Spinal cord (tissue), 10 donors: ENCODE results near the gene MRPL14. TPM values are rescaled to one million over a fixed set of nuclear protein-coding genes. Genes with fewer than 3 reads are reported as not detected.

Experiments
- DNase-seq, 6 donors: peaks; one replicate each; pipeline versions ENCODE4 v3.0.0 to v3.0.0-alpha.2; 2013 to 2015; ENCODE audit warnings: low spot score in 6 of 6, low read depth in 4 of 6
- H3K27ac ChIP-seq: one replicate; pipeline ENCODE4 v1.5.1; 2013; ENCODE audit warnings: low read depth, low read length, control low read depth
- H3K27me3 ChIP-seq: one replicate; pipeline ENCODE4 v1.6.1; 2013; ENCODE audit warnings: low read length; ENCODE audit not compliant: control insufficient read depth, insufficient read depth
- H3K36me3 ChIP-seq: one replicate; pipeline ENCODE4 v1.6.1; 2013; ENCODE audit warnings: low read length; ENCODE audit not compliant: control insufficient read depth, insufficient read depth
- H3K4me1 ChIP-seq: one replicate; pipeline ENCODE4 v1.6.1; 2013; ENCODE audit warnings: low read length; ENCODE audit not compliant: control insufficient read depth, insufficient read depth
- H3K4me3 ChIP-seq: one replicate; pipeline ENCODE4 v1.5.1; 2013; ENCODE audit warnings: low read depth, low read length, control low read depth
- H3K9me3 ChIP-seq: one replicate; pipeline ENCODE4 v1.6.1; 2013; ENCODE audit warnings: low read length; ENCODE audit not compliant: control insufficient read depth, insufficient read depth
- WGBS: methylation state at CpG from one replicate; pipeline ENCODE4 v1.1.5; 2013; ENCODE audit warnings: missing lambda C conversion rate; ENCODE audit not compliant: insufficient coverage; 5-methylcytosine and 5-hydroxymethylcytosine counted together
- polyA plus RNA-seq, 2 donors: library from polyadenylated mRNA; unstranded; fragments of 120-200 nt; gene quantifications; one replicate each; pipeline ENCODE4 v1.2.1, GENCODE V29; 2013; ENCODE audit not compliant: insufficient read length in 2 of 2
- total RNA-seq, 2 donors: library from RNA; depleted of rRNA in 1 of 2; stranded (reverse); fragments of 120-200 nt in 1 of 2; fragments of >200 nt in 1 of 2; gene quantifications; one replicate each; pipeline versions ENCODE4 v1.2.3 to v1.2.4, GENCODE V29; 2013 to 2014
- donor health status: healthy.

MRPL14 gene
- total and polyA plus RNA-seq, 4 donors, result 32.1 to 53.1 (median 36.4) TPM

DNA sequence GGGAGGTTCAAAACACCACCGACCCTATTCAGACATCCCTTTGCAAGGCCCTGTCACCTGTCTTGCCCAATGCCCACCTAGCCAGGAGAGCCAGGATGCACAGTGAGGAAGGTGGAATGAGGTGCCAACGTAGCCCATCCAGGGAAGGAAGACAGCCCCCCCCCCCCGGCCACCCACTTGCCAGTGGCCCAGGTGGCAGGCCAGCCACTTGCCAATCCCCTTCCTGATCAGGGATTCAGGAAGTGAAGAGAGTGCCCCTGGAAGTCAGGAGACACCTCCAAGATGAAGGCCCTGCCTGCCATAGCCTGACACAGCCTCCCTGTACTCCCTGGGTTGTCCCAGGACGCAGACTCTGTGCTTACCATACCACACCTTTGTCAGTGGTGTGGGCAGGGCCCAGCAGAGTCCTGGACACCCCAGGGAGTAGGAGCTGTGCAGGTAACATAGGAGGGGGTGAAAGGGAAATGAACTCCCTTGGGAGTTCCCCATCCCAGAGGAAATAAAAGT is 54.7 kb downstream of the MRPL14 start:
- no peaks in the 10 kb centered on the region for H3K27me3 ChIP-seq
- H3K9me3 ChIP-seq, result no peaks in the 10 kb centered on the region
- H3K4me1 ChIP-seq, result peaks cover 55% of the 10 kb centered on the region
- peaks cover 2% of the 10 kb centered on the region for H3K36me3 ChIP-seq
- no CpG with 5 or more reads among the region's 4 CpGs for WGBS
- peak overlapping the region; percentile 86 for H3K27ac ChIP-seq
- no peak for DNase-seq
- H3K4me3 ChIP-seq, result peak overlapping the region; percentile 64

GRCh38 chr6:44071670-44072451 is 55.4 kb downstream of the MRPL14 start:
- Histone ChIP-seq H3K4me1 (peaks cover 48% of the 10 kb centered on the region), H3K27me3 (no peaks in the 10 kb centered on the region), H3K9me3 (no peaks in the 10 kb centered on the region), H3K4me3 (no peak overlapping the region), H3K36me3 (peaks cover 2% of the 10 kb centered on the region), H3K27ac (no peak overlapping the region)
- no peak for DNase-seq
- 93% methylated on average over 4 of the region's 8 CpGs for WGBS

DNA sequence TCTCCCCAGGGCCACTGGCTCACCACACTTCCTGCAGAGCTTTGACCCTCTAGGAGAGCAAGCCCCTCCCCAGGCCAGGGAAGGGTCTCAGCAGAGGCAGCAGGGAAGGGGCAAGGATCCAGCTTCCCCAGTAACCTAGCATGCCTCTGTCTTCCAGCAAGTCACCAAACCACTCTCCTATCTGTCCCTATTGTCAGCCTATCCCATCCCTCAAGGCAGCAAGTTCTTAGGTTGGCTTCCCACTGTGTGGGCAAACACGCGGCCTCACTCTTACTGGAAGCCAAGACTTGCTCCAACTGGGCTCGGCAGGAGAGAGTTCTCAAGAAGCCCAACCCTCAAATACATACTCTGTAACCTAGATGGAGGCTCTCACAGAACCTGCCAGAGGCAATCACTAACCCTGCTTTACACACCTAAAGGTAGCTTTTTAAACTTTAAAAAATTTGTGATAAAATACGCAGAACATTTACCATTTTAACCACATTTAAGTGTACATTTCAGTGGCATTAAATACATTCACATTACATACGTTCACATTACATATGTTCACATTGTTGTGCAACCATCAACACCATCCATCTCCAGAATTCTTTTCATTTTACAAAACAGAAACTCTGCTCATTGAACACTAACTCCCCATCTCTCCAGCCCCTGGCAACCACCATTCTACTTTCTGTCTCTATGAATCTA is 58.5 kb downstream of the MRPL14 start:
- Histone ChIP-seq H3K9me3 (no peaks in the 10 kb centered on the region), H3K36me3 (peaks cover 2% of the 10 kb centered on the region), H3K4me1 (peaks cover 22% of the 10 kb centered on the region), H3K27me3 (no peaks in the 10 kb centered on the region), H3K27ac (peak overlapping the region; percentile 3), H3K4me3 (no peak overlapping the region)
- 62% methylated on average over 4 of the region's 5 CpGs for WGBS
- peak in 1 of 6 donors; percentile 65 for DNase-seq

- DNase-seq, result no peak
- Histone ChIP-seq H3K9me3 (no peaks in the 10 kb centered on the region), H3K36me3 (peaks cover 2% of the 10 kb centered on the region), H3K27ac (no peak overlapping the region), H3K4me1 (peaks cover 23% of the 10 kb centered on the region), H3K4me3 (no peak overlapping the region), H3K27me3 (no peaks in the 10 kb centered on the region)
- WGBS, result 85% methylated on average over 4 of the region's 7 CpGs
These were observed 59.8 kb downstream of the MRPL14 start for GRCh38 chr6:44067173-44068139.

DNA sequence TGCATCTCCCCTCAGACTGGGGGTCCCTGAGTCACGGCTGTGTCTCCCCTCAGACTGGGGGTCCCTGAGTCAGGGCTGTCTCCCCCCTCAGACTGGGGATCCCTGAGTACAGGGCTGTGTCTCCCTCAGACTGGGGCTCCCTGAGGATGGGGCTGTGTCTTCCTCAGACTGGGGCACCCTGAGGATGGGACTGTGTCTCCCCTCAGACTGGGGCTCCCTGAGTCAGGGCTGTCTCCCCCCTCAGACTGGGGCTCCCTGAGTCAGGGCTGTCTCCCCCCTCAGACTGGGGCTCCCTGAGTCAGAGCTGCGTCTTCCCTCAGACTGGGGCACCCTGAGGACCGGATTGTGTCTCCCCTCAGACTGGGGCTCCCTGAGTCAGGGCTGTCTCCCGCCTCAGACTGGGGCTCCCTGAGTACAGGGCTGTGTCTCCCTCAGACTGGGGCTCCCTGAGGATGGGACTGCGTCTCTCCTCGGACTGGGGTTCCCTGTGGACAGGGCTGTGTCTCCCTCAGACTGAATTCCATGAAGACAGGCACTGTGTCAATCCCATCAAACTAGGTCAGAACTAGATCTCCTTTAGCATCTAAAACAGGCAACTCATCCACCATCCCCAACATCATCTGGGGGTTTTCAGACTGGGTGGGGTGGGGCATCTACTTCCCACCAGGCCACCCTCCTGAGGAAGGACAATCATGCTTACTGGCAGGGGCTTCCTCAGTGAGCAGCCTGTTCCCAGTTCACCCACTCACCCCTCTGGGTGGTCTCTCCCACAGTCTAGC is 60.7 kb downstream of the MRPL14 start:
- no peaks in the 10 kb centered on the region for H3K27me3 ChIP-seq
- DNase-seq, result no peak
- H3K4me1 ChIP-seq, result peaks cover 27% of the 10 kb centered on the region
- no peak overlapping the region for H3K4me3 ChIP-seq
- H3K9me3 ChIP-seq, result no peaks in the 10 kb centered on the region
- peaks cover 2% of the 10 kb centered on the region for H3K36me3 ChIP-seq
- WGBS, result 87% methylated on average over 6 of the region's 6 CpGs
- H3K27ac ChIP-seq, result no peak overlapping the region

- Histone ChIP-seq H3K4me3 (no peak overlapping the region), H3K27me3 (no peaks in the 10 kb centered on the region), H3K27ac (no peak overlapping the region), H3K4me1 (peaks cover 27% of the 10 kb centered on the region), H3K9me3 (no peaks in the 10 kb centered on the region), H3K36me3 (peaks cover 2% of the 10 kb centered on the region)
- WGBS, result 78% methylated on average over 1 of the region's 13 CpGs
- DNase-seq, result no peak
These were observed 61.7 kb downstream of the MRPL14 start for GRCh38 chr6:44065443-44066140.

DNA sequence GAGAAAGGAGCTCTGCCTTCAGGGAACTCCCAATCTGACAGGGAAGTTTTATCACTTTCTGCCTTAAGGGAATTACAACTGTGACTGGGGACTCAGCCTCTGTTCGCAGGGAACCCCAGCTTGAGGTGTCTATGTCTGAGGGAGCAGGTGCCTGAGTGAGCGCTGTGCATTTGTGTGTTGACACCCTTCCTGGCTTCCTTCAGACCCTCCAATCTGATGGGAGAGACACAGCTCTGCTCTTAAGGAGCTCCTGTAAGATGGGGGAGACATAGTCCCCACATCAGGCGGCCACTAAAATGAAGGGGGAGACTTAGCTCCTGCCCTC is 62.3 kb downstream of the MRPL14 start:
- Histone ChIP-seq H3K27me3 (no peaks in the 10 kb centered on the region), H3K9me3 (no peaks in the 10 kb centered on the region), H3K27ac (no peak overlapping the region), H3K4me1 (peaks cover 27% of the 10 kb centered on the region), H3K4me3 (no peak overlapping the region), H3K36me3 (peaks cover 2% of the 10 kb centered on the region)
- WGBS, result 83% methylated on average over 2 of the region's 3 CpGs
- no peak for DNase-seq

- Histone ChIP-seq H3K4me1 (peaks cover 30% of the 10 kb centered on the region), H3K4me3 (no peak overlapping the region), H3K27me3 (no peaks in the 10 kb centered on the region), H3K36me3 (peaks cover 2% of the 10 kb centered on the region), H3K27ac (no peak overlapping the region), H3K9me3 (no peaks in the 10 kb centered on the region)
- DNase-seq, result no peak
- WGBS, result 86% methylated on average over 14 of the region's 17 CpGs
These were observed 62.9 kb downstream of the MRPL14 start for GRCh38 chr6:44064089-44064947.
